CD4-positive, alpha-beta T cell (primary cell): ENCODE results near the gene TEDC1. TPM values are rescaled to one million over a fixed set of nuclear protein-coding genes. Genes with fewer than 3 reads are reported as not detected.

Experiments
- ATAC-seq: fragments of 200-7000 bp; cut with Tn5 transposase; one replicate; pipeline ENCODE4 v1.10.0; 2022; ENCODE audit warnings: mild to moderate bottlenecking; ENCODE audit not compliant: poor library complexity
- CTCF ChIA-PET: fragments of 350-600 bp; sonication (Branson Sonifier 250); formaldehyde crosslinking; loops from one replicate; lab custom pipeline; 2021; ENCODE audit warnings: antibody characterized with exemption, inconsistent platforms; lab: Charles Lee
- POLR2A ChIA-PET: fragments of 350-600 bp; sonication (Branson Sonifier 250); formaldehyde crosslinking; loops from one replicate; lab custom pipeline; 2021; ENCODE audit warnings: antibody characterized with exemption, inconsistent platforms; lab: Charles Lee
- DNase-seq, 14 experiments: peaks; one replicate each; pipeline ENCODE4 v3.0.0-alpha.2; 2013 to 2020; ENCODE audit warnings: mixed read lengths in 2 of 14
- H3K27ac ChIP-seq, 2 donors: one replicate each; pipeline versions ENCODE4 v1.5.1 to v1.7.0; 2013; ENCODE audit warnings: low read length in 2 of 2, low read depth in 1 of 2, mild to moderate bottlenecking in 1 of 2
- H3K27me3 ChIP-seq, 2 experiments: 1 replicate in 1 of 2; 2 replicates in 1 of 2; pipeline versions ENCODE4 v1.6.1 to v1.7.0; 2013; ENCODE audit warnings: low read length in 2 of 2, control low read depth in 1 of 2, mild to moderate bottlenecking in 1 of 2, moderate library complexity in 1 of 2; ENCODE audit not compliant: insufficient read depth in 2 of 2, control insufficient read depth in 1 of 2
- H3K36me3 ChIP-seq: one replicate; pipeline ENCODE4 v1.6.1; 2013; ENCODE audit warnings: low read length, control low read depth; ENCODE audit not compliant: insufficient read depth
- H3K4me1 ChIP-seq: one replicate; pipeline ENCODE4 v1.6.1; 2013; ENCODE audit warnings: low read length, control low read depth; ENCODE audit not compliant: insufficient read depth
- H3K4me3 ChIP-seq: one replicate; pipeline ENCODE4 v1.5.1; 2013; ENCODE audit warnings: mild to moderate bottlenecking, low read length, moderate library complexity
- H3K9me3 ChIP-seq, 2 experiments: 1 replicate in 1 of 2; 2 replicates in 1 of 2; pipeline versions ENCODE4 v1.6.1 to v1.7.0; 2013; ENCODE audit warnings: low read length in 2 of 2, mild to moderate bottlenecking in 2 of 2, control low read depth in 1 of 2, moderate library complexity in 1 of 2; ENCODE audit not compliant: control insufficient read depth in 1 of 2, insufficient read depth in 1 of 2
- H3K27ac Mint-ChIP-seq: one replicate; pipeline ENCODE4 v1.8.0; 2020; ENCODE audit warnings: mixed read lengths
- H3K27me3 Mint-ChIP-seq: one replicate; pipeline ENCODE4 v1.8.0; 2021; ENCODE audit warnings: mixed read lengths
- H3K36me3 Mint-ChIP-seq: one replicate; pipeline ENCODE4 v1.8.0; 2021; ENCODE audit warnings: low read depth, mixed read lengths
- H3K4me1 Mint-ChIP-seq: one replicate; pipeline ENCODE4 v1.8.0; 2021; ENCODE audit warnings: low read depth, mixed read lengths
- H3K4me3 Mint-ChIP-seq: one replicate; pipeline ENCODE4 v1.8.0; 2020; ENCODE audit warnings: mild to moderate bottlenecking, mixed read lengths
- H3K9me3 Mint-ChIP-seq: one replicate; pipeline ENCODE4 v1.8.0; 2020; ENCODE audit warnings: mixed read lengths
- intact Hi-C, 2 experiments: fragments of 100-400 bp; cut with DNase I in 1 of 2; cut with micrococcal nuclease in 1 of 2; formaldehyde crosslinking; loops; one replicate each; pipeline versions ENCODE4 v1.15.1 to v1.9.0; 2023 to 2025; cut with DNase I, micrococcal nuclease
- polyA plus RNA-seq, 2 donors: library from polyadenylated mRNA; unstranded; fragments of 120-200 nt; gene quantifications; one replicate each; pipeline ENCODE4 v1.2.1, GENCODE V29; 2013
- total RNA-seq, 174 experiments: library from RNA in 2 of 174; stranded (reverse) in 2 of 174; gene quantifications; one replicate each; pipeline ENCODE4 v1.2.3 and lab custom pipeline; 2021 to 2026
- TF ChIP-seq, protein P1 (sequence below): fragments of 200-600 bp; IDR thresholded peaks from one replicate; pipeline ENCODE4 v1.8.0; 2022; ENCODE audit warnings: antibody characterized with exemption, mild to moderate bottlenecking

Gene TEDC1, protein sequence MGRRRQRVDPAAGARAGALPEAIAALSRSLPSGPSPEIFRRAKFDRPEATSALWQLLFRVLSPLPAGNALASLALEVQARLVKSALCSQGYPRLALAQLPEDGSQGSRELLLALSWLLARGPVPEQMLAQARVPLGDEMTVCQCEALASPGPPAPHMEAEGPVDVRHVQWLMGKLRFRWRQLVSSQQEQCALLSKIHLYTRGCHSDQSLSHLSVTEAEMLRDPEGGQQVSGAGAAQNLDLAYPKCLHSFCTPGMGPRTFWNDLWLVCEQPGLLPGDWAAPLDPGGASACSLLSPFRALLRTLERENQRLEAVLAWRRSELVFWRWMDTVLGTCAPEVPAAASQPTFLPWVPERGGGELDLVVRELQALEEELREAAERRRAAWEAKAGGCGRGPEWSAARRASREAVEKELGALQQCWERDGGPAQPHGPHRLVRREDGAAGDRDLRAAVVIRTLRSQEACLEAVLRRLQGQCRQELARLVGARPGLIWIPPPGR
- total RNA-seq, result 100 to 1,000 TPM; 102 to 108 TPM
- 12.9 TPM for polyA plus RNA-seq (2013, experiment 1 of 2)
- 12.3 TPM for polyA plus RNA-seq (2013, experiment 2 of 2)
- 10.3 to 285 (median 28.7) reads per million in 172 experiments for total RNA-seq (lab: John Stamatoyannopoulos, UW)

DNA sequence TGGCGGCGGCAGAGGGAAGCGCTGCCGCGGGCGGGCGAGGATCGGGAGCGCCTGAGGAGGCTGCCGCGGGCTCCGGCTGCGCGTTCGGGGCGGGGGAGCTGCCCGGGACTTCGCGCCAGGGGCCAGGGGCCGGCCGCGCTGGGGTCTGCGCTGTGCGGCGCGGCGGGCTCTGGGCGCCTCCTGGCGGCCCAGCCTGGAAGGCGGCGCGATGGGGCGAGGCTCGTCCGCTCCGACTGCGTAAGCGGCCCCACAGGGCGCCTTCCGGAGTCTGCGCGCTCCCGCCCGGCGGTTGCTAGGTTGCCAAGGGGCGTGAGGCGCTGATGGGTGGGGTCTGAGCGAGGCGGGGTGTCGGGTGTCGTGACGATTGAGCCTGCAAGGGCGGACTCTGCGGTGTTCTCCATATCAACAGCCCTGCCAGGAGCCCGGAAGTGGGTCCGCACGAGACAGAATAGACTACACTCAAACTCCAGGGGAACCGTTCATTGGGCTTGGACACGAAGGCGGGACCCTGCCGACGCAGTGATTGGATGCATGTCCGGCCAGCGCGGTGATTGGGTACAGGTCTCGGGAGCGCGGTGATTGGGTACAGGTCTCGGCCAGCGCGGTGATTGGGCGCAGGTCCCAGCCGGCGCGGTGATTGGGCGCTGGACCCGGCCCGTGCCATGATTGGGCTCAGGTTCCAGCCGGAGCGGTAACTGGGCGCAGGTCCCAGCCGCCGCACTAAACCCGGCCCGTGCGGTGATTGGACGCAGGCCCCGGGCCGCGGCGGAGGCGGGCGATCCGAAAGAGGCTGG is at the start of gene TEDC1:
TEDC1 (plus strand) TSS at position 675 of the 794 bp plus-strand sequence. CDS start 130 bp downstream, outside the sequence.
- DNase-seq (peak; percentile 98 to 100 (median 98)), ATAC-seq (peak; percentile 66)
- peak within 1 kb of the TSS; percentile 97 for H3K4me3 ChIP-seq
- H3K9me3 Mint-ChIP-seq, result no peaks in the 10 kb centered on the region
- H3K27me3 ChIP-seq, result no peaks in the 10 kb centered on the region
- H3K4me1 Mint-ChIP-seq, result peaks cover 21% of the 10 kb centered on the region
- H3K4me3 Mint-ChIP-seq, result peak within 1 kb of the TSS; percentile 89
- intact Hi-C loops, result loop anchor here (1.0 to 10.0 kb wide), 11 partner anchors 8 to 696 kb away; partner anchors contain the start of genes AKT1 (in 1 of the 2), GPR132 (in 1 of the 2), PACS2 (in 1 of the 2) and TEX22 (in 1 of the 2)
- no peaks in the 10 kb centered on the region for H3K9me3 ChIP-seq
- peaks cover 13% of the 10 kb centered on the region for H3K36me3 ChIP-seq
- peaks cover 51% of the 10 kb centered on the region for H3K4me1 ChIP-seq
- CTCF ChIA-PET, result interaction anchor here (0.7 to 6.3 kb wide), 21 partner anchors 9 to 176 kb away, joined by 3 to 155 read pairs (median 5); partner anchors contain the start of genes CRIP2, PACS2 and TEX22
- H3K27me3 Mint-ChIP-seq, result no peaks in the 10 kb centered on the region
- peak within 1 kb of the TSS; percentile 88 to 95 for H3K27ac ChIP-seq
- TF ChIP-seq, protein P1, sequence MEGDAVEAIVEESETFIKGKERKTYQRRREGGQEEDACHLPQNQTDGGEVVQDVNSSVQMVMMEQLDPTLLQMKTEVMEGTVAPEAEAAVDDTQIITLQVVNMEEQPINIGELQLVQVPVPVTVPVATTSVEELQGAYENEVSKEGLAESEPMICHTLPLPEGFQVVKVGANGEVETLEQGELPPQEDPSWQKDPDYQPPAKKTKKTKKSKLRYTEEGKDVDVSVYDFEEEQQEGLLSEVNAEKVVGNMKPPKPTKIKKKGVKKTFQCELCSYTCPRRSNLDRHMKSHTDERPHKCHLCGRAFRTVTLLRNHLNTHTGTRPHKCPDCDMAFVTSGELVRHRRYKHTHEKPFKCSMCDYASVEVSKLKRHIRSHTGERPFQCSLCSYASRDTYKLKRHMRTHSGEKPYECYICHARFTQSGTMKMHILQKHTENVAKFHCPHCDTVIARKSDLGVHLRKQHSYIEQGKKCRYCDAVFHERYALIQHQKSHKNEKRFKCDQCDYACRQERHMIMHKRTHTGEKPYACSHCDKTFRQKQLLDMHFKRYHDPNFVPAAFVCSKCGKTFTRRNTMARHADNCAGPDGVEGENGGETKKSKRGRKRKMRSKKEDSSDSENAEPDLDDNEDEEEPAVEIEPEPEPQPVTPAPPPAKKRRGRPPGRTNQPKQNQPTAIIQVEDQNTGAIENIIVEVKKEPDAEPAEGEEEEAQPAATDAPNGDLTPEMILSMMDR, result peak; percentile 61
- H3K36me3 Mint-ChIP-seq, result peaks cover 12% of the 10 kb centered on the region
- peak within 1 kb of the TSS; percentile 97 for H3K27ac Mint-ChIP-seq
- POLR2A ChIA-PET, result interaction anchor here (0.7 to 3.9 kb wide), 16 partner anchors 12 to 690 kb away, joined by 3 to 154 read pairs (median 10); partner anchors contain the start of genes BRF1, CDCA4, GPR132 and PACS2

GRCh38 chr14:105442125-105442524 is 48.9 kb upstream of the TEDC1 start:
- ATAC-seq (no peak), DNase-seq (no peak)
- TF ChIP-seq, protein P1, result no peak
- no peak overlapping the region for H3K4me3 ChIP-seq
- POLR2A ChIA-PET, result no interaction called here
- Mint-ChIP-seq H3K27me3 (no peaks in the 10 kb centered on the region), H3K27ac (no peak overlapping the region), H3K36me3 (peaks cover 9% of the 10 kb centered on the region), H3K4me3 (no peak overlapping the region), H3K4me1 (no peaks in the 10 kb centered on the region), H3K9me3 (no peaks in the 10 kb centered on the region)
- H3K9me3 ChIP-seq, result no peaks in the 10 kb centered on the region
- no peak overlapping the region for H3K27ac ChIP-seq
- no peaks in the 10 kb centered on the region for H3K27me3 ChIP-seq
- peaks cover 13% of the 10 kb centered on the region for H3K4me1 ChIP-seq
- H3K36me3 ChIP-seq, result peaks cover 8% of the 10 kb centered on the region
- CTCF ChIA-PET, result no interaction called here
- intact Hi-C loops, result no loop called here

DNA sequence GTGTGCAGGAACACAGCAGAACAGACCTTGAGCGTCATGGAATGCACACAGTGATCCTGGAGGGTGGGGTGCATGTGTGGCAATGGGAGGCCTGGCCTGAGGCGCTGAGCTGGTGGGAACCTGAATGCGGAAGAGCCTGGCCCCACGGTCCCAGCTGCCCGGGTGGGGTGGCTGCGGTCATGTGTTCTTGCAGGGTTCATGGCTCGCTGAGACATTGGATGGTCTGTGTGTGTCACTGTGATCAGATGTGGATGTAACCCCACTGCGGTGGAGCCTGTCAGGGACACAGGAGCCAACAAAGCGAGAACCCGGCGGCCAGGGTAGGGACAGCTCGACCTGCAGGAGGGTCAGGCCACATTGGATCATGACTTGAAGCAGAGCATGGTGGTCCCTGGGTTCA is 48.2 kb upstream of the TEDC1 start:
- no peaks in the 10 kb centered on the region for H3K27me3 ChIP-seq
- peaks cover 9% of the 10 kb centered on the region for H3K36me3 Mint-ChIP-seq
- TF ChIP-seq, protein P1, result no peak
- CTCF ChIA-PET, result no interaction called here
- H3K9me3 ChIP-seq, result no peaks in the 10 kb centered on the region
- H3K4me1 ChIP-seq, result peaks cover 8% of the 10 kb centered on the region
- no peak overlapping the region for H3K27ac Mint-ChIP-seq
- intact Hi-C loops, result no loop called here
- no peak for DNase-seq
- H3K36me3 ChIP-seq, result peaks cover 8% of the 10 kb centered on the region
- no peak overlapping the region for H3K4me3 ChIP-seq
- POLR2A ChIA-PET, result no interaction called here
- H3K9me3 Mint-ChIP-seq, result no peaks in the 10 kb centered on the region
- ATAC-seq, result no peak
- no peaks in the 10 kb centered on the region for H3K4me1 Mint-ChIP-seq
- no peak overlapping the region for H3K4me3 Mint-ChIP-seq
- H3K27ac ChIP-seq, result no peak overlapping the region
- no peaks in the 10 kb centered on the region for H3K27me3 Mint-ChIP-seq
